Activated naive CD4-positive, alpha-beta T cell treated with anti-CD3 and anti-CD28 coated beads, Interleukin-2, amount 50 U/mL, for 72 hours (primary cell): ENCODE measurements around the gene POLDIP3. TPM values are rescaled to one million over a fixed set of nuclear protein-coding genes. Genes with fewer than 3 reads are reported as not detected.
"Not testable (repeated sequence)": the region's sequence is repeated elsewhere in the genome, so short reads cannot be mapped to it uniquely, and the experiment has no call there.

ENCODE experiments used
- ATAC-seq, 2 donors: fragments of 150-1000 bp; cut with Tn5 transposase; 2 replicates each; pipeline ENCODE4 v1.10.0; 2021; ENCODE audit warnings: mild to moderate bottlenecking in 2 of 2, moderate library complexity in 2 of 2
- DNase-seq, 2 donors: peaks; one replicate each; pipeline ENCODE4 v3.0.0; 2021 to 2022; ENCODE audit warnings: low spot score in 2 of 2
- H3K27ac Mint-ChIP-seq, 2 donors: one replicate each; pipeline ENCODE4 v1.8.0; 2022; ENCODE audit warnings: mild to moderate bottlenecking in 2 of 2, mixed read lengths in 2 of 2
- H3K36me3 Mint-ChIP-seq, 2 donors: one replicate each; pipeline ENCODE4 v1.8.0; 2022; ENCODE audit warnings: mixed read lengths in 2 of 2
- H3K9me3 Mint-ChIP-seq, 2 donors: one replicate each; pipeline ENCODE4 v1.8.0; 2022; ENCODE audit warnings: mixed read lengths in 2 of 2
- total RNA-seq, 2 donors: library from RNA; stranded (reverse); gene quantifications; one replicate each; pipeline ENCODE4 v1.2.3, GENCODE V29; 2022

Gene POLDIP3
- total RNA-seq, 2 donors from 2014 or later, result 71.9 to 126 TPM

GRCh38 chr22:42625416-42625815, 10.7 kb upstream of the POLDIP3 start:
- Mint-ChIP-seq H3K9me3 (no peaks in the 10 kb centered on the region), H3K36me3 (no peaks in the 10 kb centered on the region), H3K27ac (peak overlapping the region in 1 of 2 donors; percentile 79)
- ATAC-seq (no peak), DNase-seq (no peak)

DNA sequence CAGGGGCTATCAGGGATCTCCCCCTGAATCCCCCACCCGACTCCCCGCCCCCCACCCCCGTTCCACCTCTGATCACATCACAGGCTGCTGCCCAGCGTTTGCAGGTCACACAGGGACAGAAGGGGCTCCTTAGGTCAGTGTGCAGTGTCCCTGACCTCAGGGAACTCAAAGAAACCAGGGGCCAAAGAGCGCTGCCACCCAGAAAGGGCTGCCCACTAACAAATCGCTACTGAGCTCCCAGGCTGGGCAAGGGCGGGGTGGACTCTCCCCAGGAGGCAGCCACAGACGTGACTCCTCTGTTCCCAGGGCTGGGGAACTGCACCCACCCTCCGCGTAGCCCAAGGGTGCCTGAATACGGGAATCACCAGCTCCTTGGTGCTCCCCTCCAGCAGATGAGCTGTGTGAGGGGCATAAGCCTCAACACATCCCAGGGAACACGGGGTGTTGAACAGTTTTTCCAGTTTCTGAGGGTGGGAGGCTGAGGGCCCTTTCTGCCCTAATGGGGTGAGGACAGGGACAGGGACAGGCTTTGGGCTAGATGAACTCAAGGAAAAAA, 9.9 kb upstream of the POLDIP3 start:
- no peak for DNase-seq
- ATAC-seq, result no peak
- Mint-ChIP-seq H3K9me3 (no peaks in the 10 kb centered on the region), H3K27ac (peak overlapping the region in 1 of 2 donors; percentile 29), H3K36me3 (no peaks in the 10 kb centered on the region)

DNA sequence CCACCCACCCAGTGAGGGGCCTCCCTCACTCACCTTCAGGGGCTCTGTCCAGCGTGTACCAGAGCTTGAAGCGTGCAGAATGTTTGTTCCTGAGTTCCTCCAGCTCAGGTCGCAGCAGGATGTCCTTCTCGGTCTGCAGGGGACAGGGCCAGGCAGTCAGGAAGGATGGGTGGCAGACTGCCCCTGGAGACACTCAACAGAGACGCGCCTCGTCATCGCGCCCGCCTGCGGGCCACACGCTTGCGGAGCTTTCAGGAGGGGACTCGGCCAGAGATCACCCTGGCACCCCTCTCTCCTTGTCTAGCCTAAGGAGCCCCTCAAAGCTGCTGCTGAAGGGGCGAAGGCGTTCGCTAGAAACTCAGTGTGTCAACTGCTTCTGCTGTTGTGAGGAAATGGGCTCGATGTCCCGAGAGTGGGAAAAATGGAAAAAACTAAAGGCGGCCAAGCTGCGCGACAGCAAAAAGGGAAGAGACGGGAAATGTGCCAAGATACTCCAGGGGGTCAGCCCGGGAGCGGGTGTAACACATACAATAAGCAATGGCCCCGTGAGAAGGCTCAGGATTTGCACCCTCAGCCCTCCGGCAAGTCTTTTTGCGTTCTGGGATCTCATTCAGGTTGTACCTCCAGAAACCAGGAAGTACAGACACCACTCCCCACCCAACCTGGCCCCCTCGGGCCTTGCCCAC, 9.2 kb upstream of the POLDIP3 start:
- ATAC-seq, result no peak
- Mint-ChIP-seq H3K27ac (peak overlapping the region; percentile 39 to 74), H3K36me3 (no peaks in the 10 kb centered on the region), H3K9me3 (no peaks in the 10 kb centered on the region)
- no peak for DNase-seq

GRCh38 chr22:42623301-42623751, 8.6 kb upstream of the POLDIP3 start:
- no peaks in the 10 kb centered on the region for H3K36me3 Mint-ChIP-seq
- no peaks in the 10 kb centered on the region for H3K9me3 Mint-ChIP-seq
- ATAC-seq (no peak), DNase-seq (no peak)
- H3K27ac Mint-ChIP-seq, result peak overlapping the region in 1 of 2 donors; percentile 39

- DNase-seq (no peak), ATAC-seq (no peak)
- no peaks in the 10 kb centered on the region for H3K9me3 Mint-ChIP-seq
- peak overlapping the region in 1 of 2 donors; percentile 14 for H3K27ac Mint-ChIP-seq
- no peaks in the 10 kb centered on the region for H3K36me3 Mint-ChIP-seq
These were observed 7.5 kb upstream of the POLDIP3 start for GRCh38 chr22:42622061-42622710.

DNA sequence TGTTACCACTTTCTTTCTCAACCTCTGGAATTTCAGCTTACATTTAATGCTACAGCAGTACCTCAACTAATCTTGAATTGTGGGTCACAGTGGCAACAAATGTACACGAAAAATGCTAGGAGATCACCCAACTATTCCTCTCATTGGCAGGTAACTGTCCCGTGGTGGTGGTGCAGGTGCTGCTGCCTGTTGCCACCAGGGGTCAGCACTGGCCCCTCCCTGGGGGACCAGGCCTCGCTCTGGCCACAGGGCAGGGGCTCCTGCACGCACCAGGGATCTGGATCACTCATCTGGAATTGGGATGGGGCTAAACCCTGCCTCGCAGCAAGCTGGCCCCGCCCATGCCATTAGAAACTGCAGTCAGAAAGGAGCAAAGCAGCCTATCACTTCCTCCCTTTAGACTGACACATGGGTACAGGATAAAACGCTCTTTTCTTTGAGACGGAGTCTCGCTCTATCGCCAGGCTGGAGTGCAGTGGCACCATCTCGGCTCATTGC, 6.9 kb upstream of the POLDIP3 start:
- DNase-seq, result peak in 1 of 2 donors; percentile 72
- Mint-ChIP-seq H3K27ac (no peak overlapping the region), H3K9me3 (no peaks in the 10 kb centered on the region), H3K36me3 (no peaks in the 10 kb centered on the region)
- ATAC-seq, result peak; percentile 69 to 87

DNA sequence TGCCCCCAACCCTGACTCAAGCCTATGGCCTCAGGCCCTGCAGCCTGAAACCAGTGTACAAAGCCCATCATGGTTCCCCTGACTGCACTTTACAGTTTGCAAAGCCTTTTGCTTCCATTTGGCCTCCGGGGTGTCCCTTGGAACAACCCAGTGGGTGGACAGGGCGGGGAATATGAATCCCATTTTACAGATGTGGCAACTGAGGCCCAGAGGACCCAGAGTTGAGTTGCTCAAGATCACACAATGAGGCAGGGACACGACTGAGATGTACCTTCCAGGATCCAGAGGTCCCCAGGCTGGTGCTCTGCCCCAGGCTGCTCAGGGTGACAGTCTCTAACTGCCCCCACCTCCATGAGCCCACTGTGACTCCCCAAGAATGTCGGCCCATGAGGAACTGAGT, 5.4 kb upstream of the POLDIP3 start:
- no peak for DNase-seq
- Mint-ChIP-seq H3K9me3 (no peaks in the 10 kb centered on the region), H3K36me3 (no peaks in the 10 kb centered on the region), H3K27ac (peak overlapping the region in 1 of 2 donors; percentile 65)
- no peak for ATAC-seq

DNA sequence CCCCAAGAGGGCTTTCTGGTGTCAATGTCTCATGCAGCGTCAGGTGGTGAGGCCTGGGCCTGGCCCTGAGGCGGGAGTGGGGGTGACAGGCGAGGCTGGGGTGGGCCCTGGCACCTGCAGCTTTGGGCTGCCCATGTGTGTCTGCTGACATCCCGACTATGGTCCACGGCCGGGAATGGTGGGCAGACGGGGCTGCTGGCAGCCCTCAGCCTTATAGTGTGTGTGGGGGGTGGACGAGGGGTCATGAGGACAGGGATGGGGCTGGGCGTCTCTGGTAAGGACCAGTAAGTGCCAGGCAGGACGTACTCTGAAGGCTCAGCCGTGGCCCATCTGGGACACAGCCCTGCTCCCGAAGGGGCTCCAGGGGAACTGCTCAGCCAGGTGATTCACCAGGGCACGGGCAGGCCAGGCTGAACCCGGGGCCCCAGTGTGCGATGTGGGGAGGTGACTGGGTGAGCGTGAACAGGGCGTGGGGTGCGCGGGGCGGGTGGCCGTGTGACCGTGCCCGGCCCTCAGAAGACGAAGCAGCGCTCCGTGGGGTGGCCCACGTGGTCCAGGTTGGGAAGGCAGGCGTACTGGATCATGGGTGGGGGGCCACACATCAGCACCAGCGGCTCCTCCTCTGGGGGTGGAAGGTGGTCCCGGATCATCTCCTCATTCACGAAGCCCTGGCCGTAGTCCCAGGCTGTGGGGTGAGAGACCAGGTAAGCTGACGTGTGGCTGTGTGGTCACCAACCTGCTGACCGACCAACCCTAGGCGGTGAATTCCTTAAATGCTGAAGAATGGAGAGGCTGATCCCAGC, 4.8 kb upstream of the POLDIP3 start:
- H3K36me3 Mint-ChIP-seq, result no peaks in the 10 kb centered on the region
- no peaks in the 10 kb centered on the region for H3K9me3 Mint-ChIP-seq
- H3K27ac Mint-ChIP-seq, result peak overlapping the region in 1 of 2 donors; percentile 39

GRCh38 chr22:42617155-42617983, 2.7 kb upstream of the POLDIP3 start:
- peaks cover 14 to 16% of the 10 kb centered on the region in 2 donors for H3K36me3 Mint-ChIP-seq
- no peaks in the 10 kb centered on the region for H3K9me3 Mint-ChIP-seq
- H3K27ac Mint-ChIP-seq, result peak overlapping the region; percentile 4 to 12
- no peak for ATAC-seq
- no peak for DNase-seq

More for the DNA sequence above, 4.8 kb upstream of the POLDIP3 start:
- DNase-seq (no peak), ATAC-seq (no peak)

- Mint-ChIP-seq H3K27ac (peak overlapping the region; percentile 100), H3K36me3 (peaks cover 14 to 23% of the 10 kb centered on the region in 2 donors)
- H3K9me3 Mint-ChIP-seq, DNase-seq, ATAC-seq: not testable (repeated sequence)
These were observed 1.1 kb upstream of the POLDIP3 start for GRCh38 chr22:42615860-42616175.

GRCh38 chr22:42615092-42615859, 593 bp upstream of the POLDIP3 start:
- no peaks in the 10 kb centered on the region for H3K9me3 Mint-ChIP-seq
- ATAC-seq, result peak; percentile 83
- H3K36me3 Mint-ChIP-seq, result peaks cover 14 to 26% of the 10 kb centered on the region in 2 donors
- H3K27ac Mint-ChIP-seq, result peak overlapping the region; percentile 100
- peak; percentile 88 to 89 for DNase-seq

DNA sequence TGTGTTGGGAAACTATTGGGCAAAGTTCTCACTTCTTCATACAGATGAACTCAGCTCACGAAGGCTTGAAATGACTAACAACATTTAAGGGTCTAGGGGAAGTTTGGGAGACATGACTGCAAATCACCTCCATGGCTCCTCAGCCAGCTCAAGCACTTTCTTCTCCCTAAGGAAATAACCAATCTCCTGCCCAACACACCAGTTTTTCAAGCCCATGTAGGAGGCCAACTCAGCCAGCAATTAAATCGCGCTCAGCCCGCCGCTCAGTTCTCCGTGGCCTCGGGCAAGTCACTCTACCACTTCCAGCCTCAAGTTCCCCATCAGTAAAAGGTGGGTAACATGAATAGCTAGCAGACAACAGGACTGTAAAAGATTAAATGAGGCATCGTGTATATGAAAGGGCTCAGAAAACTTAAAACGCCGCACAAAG, 796 bp downstream of the POLDIP3 start:
- H3K9me3 Mint-ChIP-seq, result no peaks in the 10 kb centered on the region
- ATAC-seq (peak in 1 of 2 donors; percentile 6), DNase-seq (no peak)
- peaks cover 14 to 26% of the 10 kb centered on the region in 2 donors for H3K36me3 Mint-ChIP-seq
- peak overlapping the region; percentile 98 to 100 for H3K27ac Mint-ChIP-seq

GRCh38 chr22:42612336-42612735, 2.3 kb downstream of the POLDIP3 start:
- no peaks in the 10 kb centered on the region for H3K9me3 Mint-ChIP-seq
- peak overlapping the region in 1 of 2 donors; percentile 100 for H3K27ac Mint-ChIP-seq
- ATAC-seq (no peak), DNase-seq (no peak)
- H3K36me3 Mint-ChIP-seq, result peaks cover 14 to 26% of the 10 kb centered on the region in 2 donors

DNA sequence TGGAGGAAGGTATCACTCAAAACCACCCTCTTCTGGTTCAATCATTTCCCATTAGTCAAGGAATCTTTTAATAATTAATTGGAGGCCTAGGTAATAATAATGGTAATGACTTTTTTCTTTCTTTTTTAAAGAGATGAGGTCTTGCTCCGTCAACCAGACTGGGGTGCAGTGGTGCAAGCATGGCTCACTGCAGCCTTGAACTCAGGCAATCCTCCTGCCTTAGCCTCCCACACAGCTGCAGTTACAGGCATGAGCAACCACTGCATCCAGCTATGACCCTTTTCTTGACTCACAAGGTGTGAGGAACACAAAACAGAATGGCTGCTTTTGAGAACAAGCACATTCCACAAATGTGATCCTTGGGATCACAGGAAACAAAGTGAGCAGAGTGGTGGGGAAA, 3.6 kb downstream of the POLDIP3 start:
- Mint-ChIP-seq H3K9me3 (no peaks in the 10 kb centered on the region), H3K27ac (peak overlapping the region in 1 of 2 donors; percentile 36), H3K36me3 (peaks cover 14 to 33% of the 10 kb centered on the region in 2 donors)
- DNase-seq (no peak), ATAC-seq (no peak)

GRCh38 chr22:42610186-42610585, 4.5 kb downstream of the POLDIP3 start:
- DNase-seq, result no peak
- Mint-ChIP-seq H3K27ac (peak overlapping the region in 1 of 2 donors; percentile 88), H3K36me3 (peaks cover 14 to 33% of the 10 kb centered on the region in 2 donors), H3K9me3 (no peaks in the 10 kb centered on the region)
- no peak for ATAC-seq
